Neural cell (in vitro differentiated cells): ENCODE results near the gene WASHC4.

Source experiments
- CTCF ChIP-seq: fragments of 450-650 bp; IDR thresholded peaks from 2 replicates; pipeline ENCODE4 v1.5.1; 2014; ENCODE audit warnings: antibody characterized with exemption, mild to moderate bottlenecking, moderate library complexity; ENCODE audit not compliant: poor library complexity, severe bottlenecking
- EZH2 ChIP-seq: fragments of 200-600, 300-800 bp; shearing (Covaris generic), sonication (generic); IDR thresholded peaks from 2 replicates; pipeline ENCODE4 v1.6.1; 2014; ENCODE audit warnings: antibody characterized with exemption, low read length, borderline replicate concordance, mild to moderate bottlenecking; ENCODE audit not compliant: insufficient read depth, poor library complexity, severe bottlenecking

GRCh38 chr12:105116969-105117368, 9.4 kb downstream of the WASHC4 start:
- TF ChIP-seq EZH2 (no peak), CTCF (no peak)
